AG04449 (cell line): ENCODE measurements around the gene MPG.

Source experiments
- CTCF ChIA-PET: fragments of 350-600 bp; formaldehyde crosslinking; extraction: SDS; loops from one replicate; lab custom pipeline; 2021; ENCODE audit warnings: antibody characterized with exemption; lab: Yijun Ruan, JAX
- POLR2A ChIA-PET: fragments of 400-600, 350-600 bp; formaldehyde crosslinking; extraction: SDS; loops from one replicate; lab custom pipeline; 2020; ENCODE audit warnings: antibody characterized with exemption, inconsistent platforms; lab: Yijun Ruan, JAX
- DNase-seq: peaks from one replicate; pipeline ENCODE4 v3.0.0-alpha.2; 2010; ENCODE audit warnings: low read depth, low spot score
- H3K4me3 ChIP-seq: 2 replicates; pipeline ENCODE4 v1.5.1; 2011; ENCODE audit warnings: low read depth, mild to moderate bottlenecking, control low read depth, low read length
- TF ChIP-seq, protein P1 (sequence below): IDR thresholded peaks from one replicate; pipeline ENCODE4 v1.5.1; 2011; ENCODE audit warnings: mild to moderate bottlenecking, moderate library complexity, low read length, control low read depth, inconsistent platforms; ENCODE audit not compliant: insufficient read depth; ENCODE audit errors: missing control alignments

Gene MPG

DNA sequence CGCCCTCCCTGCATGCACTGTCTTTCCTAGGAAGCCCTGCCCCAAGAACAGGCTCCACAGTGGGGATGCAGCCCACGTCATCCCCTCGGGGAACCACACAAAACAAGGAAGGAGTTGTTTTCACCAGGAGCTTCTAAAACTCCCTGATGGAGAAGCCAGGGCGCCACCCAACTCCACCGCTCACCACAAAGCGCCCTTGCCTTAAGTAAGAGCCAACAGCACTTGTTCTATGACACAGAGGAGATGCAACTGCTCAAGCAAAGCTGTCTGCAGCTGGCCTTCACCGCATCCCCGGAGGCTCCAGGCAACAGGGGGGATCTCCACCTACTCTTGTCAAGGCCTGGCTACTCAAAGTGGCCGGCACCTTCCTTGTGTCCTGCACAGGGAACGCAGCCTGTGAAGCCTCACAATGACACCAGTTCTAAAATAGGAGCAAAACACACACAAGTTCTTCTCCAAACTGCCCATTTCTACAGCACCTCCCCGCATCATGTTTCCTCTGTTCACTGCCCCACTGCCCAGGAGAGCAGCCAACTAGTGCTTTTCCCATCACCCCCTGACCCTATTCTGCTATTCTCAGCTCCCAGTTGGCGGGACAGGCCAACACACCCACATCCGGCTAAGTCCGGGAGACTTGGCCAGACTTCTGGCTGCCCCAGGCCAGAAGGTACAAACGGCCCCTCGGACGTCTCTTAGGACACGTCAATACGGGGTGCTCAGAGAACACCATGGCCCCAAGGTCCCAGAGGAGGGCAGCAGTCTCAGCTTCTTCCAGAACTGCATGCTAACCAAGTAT is 24.2 kb downstream of the MPG start:
- ChIA-PET CTCF (interaction anchor here (0.7 to 8.9 kb wide), 7 partner anchors 8 to 80 kb away, joined by 3 to 120 read pairs (median 6); partner anchors contain the start of gene HBQ1), POLR2A (no interaction called here)
- TF ChIP-seq, protein P1, sequence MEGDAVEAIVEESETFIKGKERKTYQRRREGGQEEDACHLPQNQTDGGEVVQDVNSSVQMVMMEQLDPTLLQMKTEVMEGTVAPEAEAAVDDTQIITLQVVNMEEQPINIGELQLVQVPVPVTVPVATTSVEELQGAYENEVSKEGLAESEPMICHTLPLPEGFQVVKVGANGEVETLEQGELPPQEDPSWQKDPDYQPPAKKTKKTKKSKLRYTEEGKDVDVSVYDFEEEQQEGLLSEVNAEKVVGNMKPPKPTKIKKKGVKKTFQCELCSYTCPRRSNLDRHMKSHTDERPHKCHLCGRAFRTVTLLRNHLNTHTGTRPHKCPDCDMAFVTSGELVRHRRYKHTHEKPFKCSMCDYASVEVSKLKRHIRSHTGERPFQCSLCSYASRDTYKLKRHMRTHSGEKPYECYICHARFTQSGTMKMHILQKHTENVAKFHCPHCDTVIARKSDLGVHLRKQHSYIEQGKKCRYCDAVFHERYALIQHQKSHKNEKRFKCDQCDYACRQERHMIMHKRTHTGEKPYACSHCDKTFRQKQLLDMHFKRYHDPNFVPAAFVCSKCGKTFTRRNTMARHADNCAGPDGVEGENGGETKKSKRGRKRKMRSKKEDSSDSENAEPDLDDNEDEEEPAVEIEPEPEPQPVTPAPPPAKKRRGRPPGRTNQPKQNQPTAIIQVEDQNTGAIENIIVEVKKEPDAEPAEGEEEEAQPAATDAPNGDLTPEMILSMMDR = no peak
- no peak for DNase-seq
- H3K4me3 ChIP-seq = no peak overlapping the region

DNA sequence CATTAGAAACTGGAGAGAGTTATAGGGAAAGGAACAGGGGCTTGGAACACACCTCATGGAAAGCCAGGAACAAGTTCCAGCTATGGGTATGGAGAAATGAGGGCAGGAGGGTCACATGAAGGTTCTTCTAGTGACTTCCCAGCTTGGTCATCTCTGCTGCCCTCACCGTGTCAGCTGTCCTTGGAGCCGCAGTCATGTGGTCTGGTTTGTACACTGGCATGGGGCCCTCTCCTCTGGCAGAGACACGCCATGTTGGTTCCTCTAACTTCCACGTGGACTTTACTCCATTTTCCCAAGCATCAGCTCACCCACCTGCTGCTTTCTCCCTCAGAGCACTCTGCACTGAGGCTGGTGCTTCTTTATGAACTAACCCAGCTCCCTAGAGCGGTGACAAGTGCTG is 26.3 kb downstream of the MPG start:
- POLR2A ChIA-PET = no interaction called here
- TF ChIP-seq, protein P1 = no peak
- DNase-seq = no peak
- no peak overlapping the region for H3K4me3 ChIP-seq
- CTCF ChIA-PET = interaction anchor here (1.0 to 8.9 kb wide), 10 partner anchors 15 to 257 kb away, joined by 3 to 126 read pairs (median 6); partner anchors contain the start of genes HBM and HBQ1

DNA sequence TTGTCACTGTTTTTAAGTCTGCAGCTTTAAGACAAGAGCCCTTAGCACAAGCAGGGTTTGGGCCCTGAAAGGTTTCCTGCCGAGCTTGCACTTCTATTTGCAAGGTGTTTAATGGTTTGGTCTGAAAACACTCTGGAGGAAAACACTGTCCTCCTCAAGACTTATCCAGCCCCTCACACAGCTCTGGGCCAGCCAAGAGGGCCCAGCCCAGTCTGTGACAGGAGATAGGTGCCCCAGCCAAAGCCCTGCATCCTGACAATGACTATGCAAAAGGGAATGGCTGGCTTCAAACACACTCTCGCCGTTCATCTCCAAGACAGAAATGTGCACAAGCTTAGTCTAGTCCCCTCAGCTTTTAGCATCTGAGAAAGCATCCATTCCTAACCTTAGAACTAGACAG is 26.9 kb downstream of the MPG start:
- ChIA-PET POLR2A (no interaction called here), CTCF (interaction anchor here (1.0 to 8.9 kb wide), 9 partner anchors 14 to 257 kb away, joined by 3 to 126 read pairs (median 7); partner anchors contain the start of genes HBM and HBQ1)
- TF ChIP-seq, protein P1 = no peak
- no peak for DNase-seq
- H3K4me3 ChIP-seq = no peak overlapping the region

DNA sequence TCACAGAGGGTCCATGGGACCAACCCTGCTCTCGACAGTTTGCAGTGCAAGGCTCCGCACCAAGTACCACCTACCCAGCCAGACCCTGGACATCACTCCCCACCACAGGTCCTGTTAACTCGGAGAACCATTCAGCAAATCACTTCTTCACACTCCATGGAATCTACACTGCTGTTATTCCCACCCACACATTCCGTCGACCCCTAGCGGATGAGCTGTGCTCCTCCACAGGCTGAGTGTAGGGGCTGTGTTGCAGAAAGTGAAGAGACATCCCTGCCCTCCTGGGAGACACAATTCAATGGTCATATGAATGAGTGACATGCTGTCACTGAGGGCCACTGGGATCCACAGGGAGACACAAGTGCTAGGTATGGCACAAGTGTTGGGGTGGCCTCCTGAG is 27.5 kb downstream of the MPG start:
- CTCF ChIA-PET = interaction anchor here (1.9 to 8.9 kb wide), 10 partner anchors 14 to 256 kb away, joined by 7 to 126 read pairs (median 30); partner anchors contain the start of genes HBQ1 and LUC7L

DNA sequence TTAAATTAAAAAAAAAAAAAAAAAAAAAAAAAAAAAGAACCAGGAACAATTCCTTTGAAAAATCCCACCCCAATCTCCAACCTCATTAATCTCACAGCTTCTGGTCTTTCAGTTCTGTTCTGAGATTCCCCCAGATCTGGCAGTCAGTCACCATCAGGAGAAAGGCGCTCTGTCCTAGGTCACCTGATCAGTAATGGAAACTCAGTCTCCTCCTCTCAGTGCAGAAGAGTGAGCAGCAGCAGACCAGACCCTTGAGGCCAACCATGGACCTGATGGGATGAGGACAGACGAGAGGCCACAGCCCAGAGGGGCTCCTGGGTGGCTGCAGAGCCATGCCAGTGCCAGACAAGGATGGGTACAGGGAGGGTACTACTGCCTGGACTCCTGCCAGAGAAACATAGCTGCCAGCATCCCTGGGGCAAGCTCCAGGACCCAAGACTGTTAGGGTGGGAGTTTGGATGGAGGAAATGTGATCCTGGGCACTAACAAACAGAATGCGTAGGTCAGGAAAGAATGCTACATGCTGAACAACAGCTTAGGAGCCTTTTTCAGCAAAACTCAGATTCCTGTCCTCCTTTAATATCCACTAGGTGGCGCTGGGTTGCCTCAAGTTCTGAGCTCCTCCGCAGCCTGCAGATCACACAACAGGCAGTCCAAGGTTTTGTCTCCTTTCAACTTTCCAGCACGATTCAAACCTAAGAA is 28.7 kb downstream of the MPG start:
- peak; percentile 34 for DNase-seq
- TF ChIP-seq, protein P1 = peak; percentile 81
- POLR2A ChIA-PET = interaction anchor here (0.7 to 1.0 kb wide), 4 partner anchors 10 to 75 kb away, joined by 3 to 5 read pairs (median 3); no protein-coding TSS in a partner anchor
- CTCF ChIA-PET = interaction anchor here (0.6 to 8.9 kb wide), 46 partner anchors 12 to 263 kb away, joined by 3 to 126 read pairs (median 5); partner anchors contain the start of genes HBM, HBQ1, LUC7L and NPRL3
- no peak overlapping the region for H3K4me3 ChIP-seq

More for the DNA sequence above, 27.5 kb downstream of the MPG start:
- H3K4me3 ChIP-seq = no peak overlapping the region
- POLR2A ChIA-PET = no interaction called here
- TF ChIP-seq, protein P1 = no peak
- DNase-seq = no peak
